HepG2 (cell line): Measurements from ENCODE around the gene CTDSPL2. TPM values are rescaled to one million over a fixed set of nuclear protein-coding genes. Genes with fewer than 3 reads are reported as not detected.

Experiments
- CREB1 ChIP-seq, 2 experiments: fragments of 450-650 bp in 1 of 2; IDR thresholded peaks; 2 replicates each; pipeline ENCODE4 v1.6.1; 2016 to 2017; ENCODE audit warnings: control low read depth in 1 of 2, mild to moderate bottlenecking in 1 of 2, missing compliant biosample characterization in 1 of 2, missing genetic modification characterization in 1 of 2
- ELK4 ChIP-seq: sonication (generic); formaldehyde crosslinking; IDR thresholded peaks from 2 replicates; pipeline ENCODE4 v1.9.0; 2021; ENCODE audit warnings: missing genetic modification reagents, borderline replicate concordance
- EP300 ChIP-seq, 3 experiments: sonication (generic) in 1 of 3; formaldehyde crosslinking in 1 of 3; IDR thresholded peaks; 2 replicates each; pipeline versions ENCODE4 v1.5.1 to v1.6.1; 2011 to 2020; ENCODE audit warnings: low read depth in 2 of 3, low read length in 2 of 3, borderline replicate concordance in 1 of 3, improper control_type of control experiment in 1 of 3, mild to moderate bottlenecking in 1 of 3, missing genetic modification reagents in 1 of 3, moderate library complexity in 1 of 3
- GPN1 ChIP-seq: sonication (generic); formaldehyde crosslinking; IDR thresholded peaks from 2 replicates; pipeline ENCODE4 v1.5.1; 2020; ENCODE audit warnings: missing genetic modification reagents, borderline replicate concordance
- HDAC2 ChIP-seq: sonication (generic); formaldehyde crosslinking; IDR thresholded peaks from 2 replicates; pipeline ENCODE4 v1.4.0; 2020; ENCODE audit warnings: missing genetic modification reagents
- HOXA7 ChIP-seq: sonication (generic); formaldehyde crosslinking; IDR thresholded peaks from 2 replicates; pipeline ENCODE4 v1.8.1; 2022; ENCODE audit warnings: mild to moderate bottlenecking, missing genetic modification reagents, moderate library complexity
- IKZF1 ChIP-seq: fragments of 450-650 bp; IDR thresholded peaks from 2 replicates; pipeline ENCODE4 v1.7.1; 2016
- MATR3 ChIP-seq: sonication (generic); formaldehyde crosslinking; IDR thresholded peaks from 2 replicates; pipeline ENCODE4 v1.4.0; 2020; ENCODE audit warnings: missing genetic modification reagents
- PTBP1 ChIP-seq: fragments of 200-400 bp; formaldehyde crosslinking; IDR thresholded peaks from 2 replicates; pipeline ENCODE4 v1.6.1; 2018; ENCODE audit warnings: low read length, low read depth; ENCODE audit not compliant: poor library complexity, severe bottlenecking
- THAP8 ChIP-seq: sonication (generic); formaldehyde crosslinking; IDR thresholded peaks from 2 replicates; pipeline ENCODE4 v1.5.1; 2020; ENCODE audit warnings: missing genetic modification reagents, mild to moderate bottlenecking, borderline replicate concordance
- WIZ ChIP-seq: sonication (generic); formaldehyde crosslinking; IDR thresholded peaks from 2 replicates; pipeline ENCODE4 v1.5.1; 2020; ENCODE audit warnings: mild to moderate bottlenecking, missing genetic modification reagents
- YY1 ChIP-seq: IDR thresholded peaks from 2 replicates; pipeline ENCODE4 v1.6.1; 2011; ENCODE audit warnings: low read length, low read depth, moderate library complexity, mild to moderate bottlenecking; ENCODE audit not compliant: insufficient read depth, insufficient replicate concordance
- ZBTB1 ChIP-seq: sonication (generic); formaldehyde crosslinking; IDR thresholded peaks from 2 replicates; pipeline ENCODE4 v1.4.0; 2020; ENCODE audit warnings: missing genetic modification reagents, borderline replicate concordance
- ZBTB2 ChIP-seq: sonication (generic); formaldehyde crosslinking; IDR thresholded peaks from 2 replicates; pipeline ENCODE4 v1.8.0; 2022; ENCODE audit warnings: low read depth, missing genetic modification reagents
- ZIK1 ChIP-seq: sonication (generic); formaldehyde crosslinking; IDR thresholded peaks from 2 replicates; pipeline ENCODE4 v1.5.0; 2020; ENCODE audit warnings: mild to moderate bottlenecking, low read depth, missing genetic modification reagents, borderline replicate concordance
- ZNF256 ChIP-seq: sonication (generic); formaldehyde crosslinking; conservative IDR thresholded peaks from 2 replicates; pipeline ENCODE4 v1.4.0; 2020; ENCODE audit warnings: missing genetic modification reagents
- ZNF331 ChIP-seq: sonication (generic); formaldehyde crosslinking; IDR thresholded peaks from 2 replicates; pipeline ENCODE4 v1.4.0; 2020; ENCODE audit warnings: missing genetic modification reagents
- ZNF354B ChIP-seq: sonication (generic); formaldehyde crosslinking; IDR thresholded peaks from 2 replicates; pipeline ENCODE4 v1.8.0; 2022; ENCODE audit warnings: mild to moderate bottlenecking, missing genetic modification reagents
- ZNF562 ChIP-seq: sonication (generic); formaldehyde crosslinking; IDR thresholded peaks from 2 replicates; pipeline ENCODE4 v1.8.0; 2022; ENCODE audit warnings: missing genetic modification reagents, borderline replicate concordance
- ZNF597 ChIP-seq: sonication (generic); formaldehyde crosslinking; IDR thresholded peaks from 2 replicates; pipeline ENCODE4 v1.5.0; 2020; ENCODE audit warnings: missing genetic modification reagents
- ZNF616 ChIP-seq: sonication (generic); formaldehyde crosslinking; IDR thresholded peaks from 2 replicates; pipeline ENCODE4 v1.5.0; 2020; ENCODE audit warnings: low read depth, mild to moderate bottlenecking, missing genetic modification reagents
- ZNF839 ChIP-seq: sonication (generic); formaldehyde crosslinking; IDR thresholded peaks from 2 replicates; pipeline ENCODE4 v1.4.0; 2020; ENCODE audit warnings: missing genetic modification reagents, mild to moderate bottlenecking, borderline replicate concordance
- ZNF883 ChIP-seq: sonication (generic); formaldehyde crosslinking; IDR thresholded peaks from 2 replicates; pipeline ENCODE4 v1.5.1; 2020; ENCODE audit warnings: mild to moderate bottlenecking, missing genetic modification reagents; ENCODE audit errors: not compliant biosample characterization
- polyA plus RNA-seq, 8 experiments: library from polyadenylated mRNA; depleted of rRNA in 3 of 8; stranded (reverse) in 7 of 8; unstranded in 1 of 8; fragments of >200 nt; fragmentation: Illumina TruSeq in 4 of 8; extraction: Trizol in 4 of 8; gene quantifications; 2 replicates each; pipeline versions ENCODE4 v1.2.1 to v1.2.3, GENCODE V29; 2011 to 2016; ENCODE audit warnings: low read depth in 4 of 8, missing spikeins in 1 of 8, mixed read lengths in 1 of 8; ENCODE audit not compliant: insufficient read depth in 1 of 8
- total RNA-seq, 5 experiments: library from RNA; depleted of rRNA; stranded (reverse); fragments of >200 nt; fragmentation: Illumina TruSeq; extraction: Trizol; gene quantifications; 2 replicates each; pipeline ENCODE4 v1.2.3, GENCODE V29; 2016; ENCODE audit warnings: low read depth in 1 of 5

The CTDSPL2 gene
- total and polyA plus RNA-seq, 2 of the 13 experiments (the other 11 are each of a cell fraction or from before 2014, with no cell fraction given): 37.4 to 56.2 TPM

- TF ChIP-seq THAP8 (CRISPR knock-in tag) (no peak), PTBP1 (no peak), ZNF256 (CRISPR knock-in tag) (no peak), CREB1 (IDR thresholded peaks at IDR 0.05) (peak; percentile 61; the same call in 1 of the 2 replicates), CREB1 (CRISPR knock-in tag; IDR thresholded peaks at IDR 0.05) (no peak), ZNF839 (CRISPR knock-in tag) (peak; percentile 90), ZNF597 (CRISPR knock-in tag) (no peak), ZBTB2 (CRISPR knock-in tag) (peak; percentile 28; the same call in 1 of the 2 replicates), ZIK1 (peak; percentile 76; the same call in 1 of the 2 replicates), ELK4 (CRISPR knock-in tag) (no peak), ZNF562 (CRISPR knock-in tag) (no peak), ZBTB1 (CRISPR knock-in tag) (no peak), ZNF883 (CRISPR knock-in tag) (peak; percentile 11), YY1 (peak; percentile 71), MATR3 (CRISPR knock-in tag) (no peak), IKZF1 (no peak), EP300 (IDR thresholded peaks at IDR 0.05; ENCODE audit: low read depth in 2 of 2, low read length in 2 of 2) (no peak), EP300 (CRISPR knock-in tag; IDR thresholded peaks at IDR 0.05; ENCODE audit: borderline replicate concordance) (no peak), HDAC2 (CRISPR knock-in tag) (no peak; the same call in 1 of the 2 replicates), WIZ (CRISPR knock-in tag) (peak; percentile 93), ZNF354B (CRISPR knock-in tag) (no peak), ZNF616 (CRISPR knock-in tag) (peak; percentile 34; the same call in 1 of the 2 replicates), ZNF331 (CRISPR knock-in tag) (peak; percentile 64), GPN1 (CRISPR knock-in tag) (no peak), HOXA7 (CRISPR knock-in tag) (no peak)
Measured at GRCh38 chr15:44536962-44537734, 109.7 kb downstream of the CTDSPL2 start, which contains the start of gene EIF3J (continued).
